ENCODE data around the gene GALNT8.

DNA sequence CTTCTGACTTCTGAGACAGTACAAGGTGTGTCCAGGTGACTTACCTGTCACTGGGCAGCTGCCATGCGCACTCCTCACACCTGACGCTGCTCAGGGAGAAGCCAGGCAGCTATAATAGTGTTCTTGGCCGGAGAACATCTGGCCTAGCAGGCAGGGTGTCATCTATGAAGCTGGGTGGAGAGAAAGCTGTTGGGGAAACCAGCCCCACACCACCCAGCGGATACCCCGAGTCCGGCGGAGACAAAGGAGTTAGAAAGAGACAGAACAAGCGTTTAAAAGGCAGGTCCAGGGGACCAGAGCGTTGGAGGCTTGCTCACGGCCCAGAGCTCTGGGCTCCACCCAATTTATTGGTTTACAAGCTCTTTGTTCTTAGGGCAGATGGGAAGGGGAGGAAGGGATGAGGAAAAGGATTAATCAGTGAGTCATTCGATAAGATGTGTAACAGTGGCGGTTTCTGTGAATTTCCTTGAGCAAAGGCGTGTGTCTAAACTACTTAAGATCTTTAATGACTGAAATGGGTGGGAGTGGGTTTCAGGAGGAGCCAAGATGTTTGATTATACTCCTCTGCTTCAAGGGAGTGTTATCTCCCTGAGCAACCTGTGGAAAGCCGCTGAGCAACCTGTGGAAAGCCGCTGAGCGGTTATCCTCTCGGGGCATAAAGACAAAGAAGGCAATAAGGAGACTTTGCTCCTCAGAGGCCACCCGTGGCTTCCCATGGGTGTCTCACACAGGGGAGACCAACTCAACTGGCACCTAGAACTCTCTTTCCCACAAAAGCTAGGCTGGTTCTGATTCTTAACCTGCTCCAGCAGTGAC is at the start of gene GALNT8:
- TF ChIP-seq, protein P1, sequence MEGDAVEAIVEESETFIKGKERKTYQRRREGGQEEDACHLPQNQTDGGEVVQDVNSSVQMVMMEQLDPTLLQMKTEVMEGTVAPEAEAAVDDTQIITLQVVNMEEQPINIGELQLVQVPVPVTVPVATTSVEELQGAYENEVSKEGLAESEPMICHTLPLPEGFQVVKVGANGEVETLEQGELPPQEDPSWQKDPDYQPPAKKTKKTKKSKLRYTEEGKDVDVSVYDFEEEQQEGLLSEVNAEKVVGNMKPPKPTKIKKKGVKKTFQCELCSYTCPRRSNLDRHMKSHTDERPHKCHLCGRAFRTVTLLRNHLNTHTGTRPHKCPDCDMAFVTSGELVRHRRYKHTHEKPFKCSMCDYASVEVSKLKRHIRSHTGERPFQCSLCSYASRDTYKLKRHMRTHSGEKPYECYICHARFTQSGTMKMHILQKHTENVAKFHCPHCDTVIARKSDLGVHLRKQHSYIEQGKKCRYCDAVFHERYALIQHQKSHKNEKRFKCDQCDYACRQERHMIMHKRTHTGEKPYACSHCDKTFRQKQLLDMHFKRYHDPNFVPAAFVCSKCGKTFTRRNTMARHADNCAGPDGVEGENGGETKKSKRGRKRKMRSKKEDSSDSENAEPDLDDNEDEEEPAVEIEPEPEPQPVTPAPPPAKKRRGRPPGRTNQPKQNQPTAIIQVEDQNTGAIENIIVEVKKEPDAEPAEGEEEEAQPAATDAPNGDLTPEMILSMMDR (IDR thresholded peaks at IDR 0.05): no peak
- no peak for TF ChIP-seq POLR2AphosphoS5 (IDR thresholded peaks at IDR 0.05; ENCODE audit: insufficient read depth in 1 of 2, low read depth in 1 of 2)
- TF ChIP-seq POLR2A (IDR thresholded peaks at IDR 0.05): no peak
